GM18519 (cell line): ENCODE measurements around the gene FAM131A.

ENCODE experiments used
- ATAC-seq: cut with Tn5 transposase; IDR thresholded peaks from one replicate; pipeline ENCODE4 v1.9.1; 2021; ENCODE audit warnings: mild to moderate bottlenecking, moderate library complexity; ENCODE audit not compliant: unreplicated experiment, low FRiP score

Gene FAM131A

GRCh38 chr3:184337399-184337714 lies at the start of gene FAM131A:
FAM131A (plus strand) TSS chr3:184337600; CDS start chr3:184337631, 31 bp downstream.
- no peak for ATAC-seq

- no peak for ATAC-seq
Observed at GRCh38 chr3:184289426-184289938, 47.9 kb upstream of the FAM131A start.

GRCh38 chr3:184290331-184290730 lies 47.1 kb upstream of the FAM131A start:
- no peak for ATAC-seq

GRCh38 chr3:184291044-184291737 lies 46.2 kb upstream of the FAM131A start:
- no peak for ATAC-seq

GRCh38 chr3:184291738-184292445 lies 45.5 kb upstream of the FAM131A start:
- no peak for ATAC-seq

- ATAC-seq: no peak
Observed at GRCh38 chr3:184295771-184296170, 41.6 kb upstream of the FAM131A start.

- no peak for ATAC-seq
Observed at GRCh38 chr3:184296616-184297015, 40.8 kb upstream of the FAM131A start.

- ATAC-seq: peak; percentile 85
Observed at GRCh38 chr3:184298759-184299487, 38.5 kb upstream of the FAM131A start, which contains the start of gene PSMD2. PSMD2 (plus strand) TSS chr3:184299241; CDS start chr3:184299267, 26 bp downstream.

GRCh38 chr3:184299488-184300377 lies 37.7 kb upstream of the FAM131A start:
- ATAC-seq: no peak

GRCh38 chr3:184300378-184300720 lies 37.1 kb upstream of the FAM131A start:
- ATAC-seq: no peak

GRCh38 chr3:184305577-184305976 lies 31.8 kb upstream of the FAM131A start:
- ATAC-seq: no peak

- ATAC-seq: no peak
Observed at GRCh38 chr3:184306341-184306972, 30.9 kb upstream of the FAM131A start.

GRCh38 chr3:184307915-184308314 lies 29.5 kb upstream of the FAM131A start:
- no peak for ATAC-seq

- ATAC-seq: no peak
Observed at GRCh38 chr3:184308744-184309143, 28.7 kb upstream of the FAM131A start.

- ATAC-seq: no peak
Observed at GRCh38 chr3:184311633-184312032, 25.8 kb upstream of the FAM131A start.

- ATAC-seq: peak; percentile 81
Observed at GRCh38 chr3:184314363-184314699, 23.1 kb upstream of the FAM131A start, which contains the start of gene EIF4G1. EIF4G1 (plus strand) TSS chr3:184314606; CDS start chr3:184315797, 1,191 bp downstream.

- peak; percentile 20 for ATAC-seq
Observed at GRCh38 chr3:184314700-184315542, 22.5 kb upstream of the FAM131A start.

GRCh38 chr3:184315543-184315867 lies 21.9 kb upstream of the FAM131A start:
- no peak for ATAC-seq
